DND-41 (cell line): Measurements from ENCODE around the gene SYNE1.
A peak's percentile ranks its signal among the peaks of the same experiment; 100 is the strongest.

Experiments
- ATAC-seq: fragments of 200-7000 bp; cut with Tn5 transposase; 3 replicates; pipeline ENCODE4 v1.9.1; 2021; ENCODE audit warnings: low read depth; ENCODE audit not compliant: insufficient read depth
- DNase-seq: peaks from one replicate; pipeline ENCODE4 v3.0.0-alpha.2; 2020
- H2AFZ ChIP-seq: 2 replicates; pipeline ENCODE4 v1.6.0; 2012; ENCODE audit warnings: low read depth, low read length
- H3K27ac ChIP-seq: 2 replicates; pipeline ENCODE4 v1.5.1; 2012; ENCODE audit warnings: low read length, inconsistent platforms
- H3K27me3 ChIP-seq: fragments of 200-600 bp; sonication (generic); 2 replicates; pipeline ENCODE4 v1.6.0; 2012; ENCODE audit warnings: low read length, mild to moderate bottlenecking, inconsistent platforms; ENCODE audit not compliant: insufficient read depth, poor library complexity
- H3K36me3 ChIP-seq: 2 replicates; pipeline ENCODE4 v1.5.1; 2012; ENCODE audit warnings: low read length, inconsistent platforms; ENCODE audit not compliant: insufficient read depth
- H3K4me1 ChIP-seq: 2 replicates; pipeline ENCODE4 v1.5.1; 2012; ENCODE audit warnings: mild to moderate bottlenecking, low read length; ENCODE audit not compliant: insufficient read depth
- H3K4me2 ChIP-seq: 2 replicates; pipeline ENCODE4 v1.6.0; 2012; ENCODE audit warnings: mild to moderate bottlenecking, moderate library complexity, low read length, inconsistent platforms; ENCODE audit not compliant: insufficient read depth
- H3K4me3 ChIP-seq, 2 experiments: fragments of 200-600 bp in 1 of 2; shearing (Covaris generic) in 1 of 2; 2 replicates each; pipeline ENCODE4 v1.5.1; 2012 to 2016; ENCODE audit warnings: inconsistent platforms in 2 of 2, low read length in 2 of 2, mild to moderate bottlenecking in 2 of 2, low read depth in 1 of 2, moderate library complexity in 1 of 2
- H3K79me2 ChIP-seq: 2 replicates; pipeline ENCODE4 v1.6.0; 2012; ENCODE audit warnings: low read length, inconsistent platforms; ENCODE audit not compliant: insufficient read depth
- H3K9ac ChIP-seq: 2 replicates; pipeline ENCODE4 v1.6.0; 2012; ENCODE audit warnings: low read depth, mild to moderate bottlenecking, inconsistent platforms, low read length, moderate library complexity
- H3K9me3 ChIP-seq: 2 replicates; pipeline ENCODE4 v1.5.1; 2012; ENCODE audit warnings: low read length, moderate library complexity, mild to moderate bottlenecking, inconsistent platforms; ENCODE audit not compliant: insufficient read depth, severe bottlenecking
- H4K20me1 ChIP-seq: 2 replicates; pipeline ENCODE4 v1.6.0; 2012; ENCODE audit warnings: low read length; ENCODE audit not compliant: insufficient read depth
- EZH2 ChIP-seq: IDR thresholded peaks from 3 replicates; pipeline ENCODE4 v1.6.1; 2012; ENCODE audit warnings: borderline replicate concordance, low read depth, mild to moderate bottlenecking, moderate library complexity, low read length, inconsistent platforms; ENCODE audit not compliant: severe bottlenecking
- TF ChIP-seq, protein P1 (sequence below): IDR thresholded peaks from 2 replicates; pipeline ENCODE4 v1.5.1; 2012; ENCODE audit warnings: borderline replicate concordance, low read length, moderate library complexity, mild to moderate bottlenecking; ENCODE audit not compliant: poor library complexity, severe bottlenecking; ENCODE audit errors: extremely low read depth

SYNE1 gene

GRCh38 chr6:152671171-152671570 lies 34.0 kb upstream of the SYNE1 start:
- no peak overlapping the region for H3K4me3 ChIP-seq
- no peak overlapping the region for H3K27ac ChIP-seq
- no peak overlapping the region for H3K4me2 ChIP-seq
- H3K9ac ChIP-seq: no peak overlapping the region
- no peak for ATAC-seq
- H3K4me1 ChIP-seq: no peaks in the 10 kb centered on the region
- no peaks in the 10 kb centered on the region for H3K79me2 ChIP-seq
- DNase-seq: no peak
- H3K36me3 ChIP-seq: no peaks in the 10 kb centered on the region
- no peaks in the 10 kb centered on the region for H3K27me3 ChIP-seq
- TF ChIP-seq, protein P1, sequence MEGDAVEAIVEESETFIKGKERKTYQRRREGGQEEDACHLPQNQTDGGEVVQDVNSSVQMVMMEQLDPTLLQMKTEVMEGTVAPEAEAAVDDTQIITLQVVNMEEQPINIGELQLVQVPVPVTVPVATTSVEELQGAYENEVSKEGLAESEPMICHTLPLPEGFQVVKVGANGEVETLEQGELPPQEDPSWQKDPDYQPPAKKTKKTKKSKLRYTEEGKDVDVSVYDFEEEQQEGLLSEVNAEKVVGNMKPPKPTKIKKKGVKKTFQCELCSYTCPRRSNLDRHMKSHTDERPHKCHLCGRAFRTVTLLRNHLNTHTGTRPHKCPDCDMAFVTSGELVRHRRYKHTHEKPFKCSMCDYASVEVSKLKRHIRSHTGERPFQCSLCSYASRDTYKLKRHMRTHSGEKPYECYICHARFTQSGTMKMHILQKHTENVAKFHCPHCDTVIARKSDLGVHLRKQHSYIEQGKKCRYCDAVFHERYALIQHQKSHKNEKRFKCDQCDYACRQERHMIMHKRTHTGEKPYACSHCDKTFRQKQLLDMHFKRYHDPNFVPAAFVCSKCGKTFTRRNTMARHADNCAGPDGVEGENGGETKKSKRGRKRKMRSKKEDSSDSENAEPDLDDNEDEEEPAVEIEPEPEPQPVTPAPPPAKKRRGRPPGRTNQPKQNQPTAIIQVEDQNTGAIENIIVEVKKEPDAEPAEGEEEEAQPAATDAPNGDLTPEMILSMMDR: no peak
- no peak for TF ChIP-seq EZH2
- no peaks in the 10 kb centered on the region for H3K9me3 ChIP-seq
- H2AFZ ChIP-seq: no peak overlapping the region
- H4K20me1 ChIP-seq: no peaks in the 10 kb centered on the region

DNA sequence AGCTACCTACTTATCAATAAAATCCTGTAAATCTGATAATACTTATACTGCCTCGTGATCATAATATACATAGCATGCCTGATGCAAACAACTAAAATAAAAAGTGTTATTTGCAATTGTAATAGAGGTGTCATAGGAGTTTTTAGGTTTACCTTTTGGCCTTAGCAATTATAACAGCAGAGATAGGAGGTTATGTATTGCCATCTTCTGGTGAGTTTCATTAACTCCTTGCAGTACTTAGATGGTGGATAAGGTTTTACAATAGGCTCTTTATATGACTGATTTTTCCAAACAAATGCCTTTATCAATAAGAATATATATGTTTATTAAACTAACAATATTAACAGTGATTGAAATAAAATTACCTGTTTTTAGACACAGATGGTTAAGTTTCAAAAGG lies 32.7 kb upstream of the SYNE1 start:
- no peaks in the 10 kb centered on the region for H3K9me3 ChIP-seq
- no peaks in the 10 kb centered on the region for H3K4me1 ChIP-seq
- H4K20me1 ChIP-seq: no peaks in the 10 kb centered on the region
- H3K27me3 ChIP-seq: no peaks in the 10 kb centered on the region
- no peak overlapping the region for H3K4me2 ChIP-seq
- ATAC-seq: no peak
- H3K36me3 ChIP-seq: no peaks in the 10 kb centered on the region
- no peak overlapping the region for H3K9ac ChIP-seq
- DNase-seq: no peak
- H3K4me3 ChIP-seq: no peak overlapping the region
- H3K27ac ChIP-seq: no peak overlapping the region
- H3K79me2 ChIP-seq: no peaks in the 10 kb centered on the region
- TF ChIP-seq, protein P1: peak; percentile 42
- TF ChIP-seq EZH2: no peak
- H2AFZ ChIP-seq: no peak overlapping the region

DNA sequence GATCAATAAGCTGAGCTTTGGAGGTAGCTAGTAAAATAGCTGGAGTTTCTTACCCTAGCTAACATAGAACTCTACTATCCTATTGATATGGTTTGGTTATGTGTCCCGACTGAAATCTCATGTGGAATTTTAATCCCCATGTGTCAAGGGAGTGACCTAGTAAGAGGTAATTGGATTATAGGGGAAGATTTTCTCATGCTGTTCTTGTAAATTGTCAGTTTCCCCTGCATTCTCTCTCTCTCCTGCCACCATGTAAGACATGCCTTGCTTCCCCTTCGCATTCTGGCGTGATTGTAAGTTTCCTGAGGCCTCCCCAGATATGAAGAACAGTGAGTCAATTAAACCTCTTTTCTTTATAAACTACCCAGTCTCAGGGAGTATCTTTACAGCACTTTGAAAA lies 24.6 kb upstream of the SYNE1 start:
- no peaks in the 10 kb centered on the region for H3K4me1 ChIP-seq
- H4K20me1 ChIP-seq: no peaks in the 10 kb centered on the region
- no peak overlapping the region for H3K27ac ChIP-seq
- H2AFZ ChIP-seq: no peak overlapping the region
- H3K9me3 ChIP-seq: no peaks in the 10 kb centered on the region
- no peaks in the 10 kb centered on the region for H3K79me2 ChIP-seq
- no peak overlapping the region for H3K4me2 ChIP-seq
- no peak overlapping the region for H3K4me3 ChIP-seq
- no peak for DNase-seq
- TF ChIP-seq EZH2: no peak
- TF ChIP-seq, protein P1: no peak
- no peak for ATAC-seq
- H3K9ac ChIP-seq: no peak overlapping the region
- no peaks in the 10 kb centered on the region for H3K36me3 ChIP-seq
- no peaks in the 10 kb centered on the region for H3K27me3 ChIP-seq

- no peak overlapping the region for H3K4me2 ChIP-seq
These were observed 14.8 kb upstream of the SYNE1 start for GRCh38 chr6:152651986-152652385.

More at GRCh38 chr6:152651986-152652385, 14.8 kb upstream of the SYNE1 start:
- H3K9me3 ChIP-seq: no peaks in the 10 kb centered on the region
- no peaks in the 10 kb centered on the region for H3K36me3 ChIP-seq
- no peak overlapping the region for H3K27ac ChIP-seq
- H4K20me1 ChIP-seq: no peaks in the 10 kb centered on the region
- H3K9ac ChIP-seq: no peak overlapping the region
- no peaks in the 10 kb centered on the region for H3K27me3 ChIP-seq
- no peaks in the 10 kb centered on the region for H3K79me2 ChIP-seq
- H3K4me3 ChIP-seq: no peak overlapping the region
- no peak for ATAC-seq
- TF ChIP-seq, protein P1: no peak
- no peak for TF ChIP-seq EZH2
- no peaks in the 10 kb centered on the region for H3K4me1 ChIP-seq
- no peak for DNase-seq
- no peak overlapping the region for H2AFZ ChIP-seq
